A549 (cell line): ENCODE measurements around the gene POLDIP2. TPM values are rescaled to one million over a fixed set of nuclear protein-coding genes. Genes with fewer than 3 reads are reported as not detected.

Source experiments
- ATAC-seq, 2 experiments: fragments of 200-7000 bp in 1 of 2; fragments of >200 bp in 1 of 2; cut with Nextera tagmentation in 1 of 2; cut with Tn5 transposase in 1 of 2; 3 replicates each; pipeline versions ENCODE4 v1.8.0 to v1.9.1; 2018 to 2020; ENCODE audit warnings: mild to moderate bottlenecking in 1 of 2, moderate library complexity in 1 of 2
- CTCF ChIA-PET: fragments of 300-600 bp; sonication (Branson Sonifier 250); formaldehyde crosslinking; extraction: SDS; loops from one replicate; lab custom pipeline; 2021; ENCODE audit warnings: antibody characterized with exemption, inconsistent platforms; lab: Yijun Ruan, JAX
- POLR2A ChIA-PET: fragments of 350-600 bp; formaldehyde crosslinking; extraction: SDS; loops from one replicate; lab custom pipeline; 2021; ENCODE audit warnings: antibody characterized with exemption, inconsistent platforms; lab: Yijun Ruan, JAX
- DNase-seq, 2 experiments: peaks; one replicate each; pipeline versions ENCODE4 v3.0.0 to v3.0.0-alpha.2; 2011 to 2016; ENCODE audit warnings: low read depth in 1 of 2, low spot score in 1 of 2
- FAIRE-seq: peaks from 2 replicates; lab custom pipeline; 2011; peaks lifted over from hg19 to GRCh38; lab: Jason Lieb, UNC
- H3K27ac ChIP-seq, 2 experiments: fragments of >200 bp; sonication (Bioruptor Twin); formaldehyde crosslinking; 3 replicates each; pipeline ENCODE4 v1.5.1; 2016 to 2017
- H3K4me1 ChIP-seq: fragments of >200 bp; sonication (Bioruptor Twin); formaldehyde crosslinking; 3 replicates; pipeline ENCODE4 v1.6.1; 2016
- H3K4me2 ChIP-seq: fragments of >200 bp; sonication (Bioruptor Twin); formaldehyde crosslinking; 3 replicates; pipeline ENCODE4 v1.6.1; 2016
- H3K4me3 ChIP-seq: fragments of >200 bp; sonication (Bioruptor Twin); formaldehyde crosslinking; 3 replicates; pipeline ENCODE4 v1.5.1; 2016
- H3K9me3 ChIP-seq: fragments of >200 bp; sonication (Bioruptor Twin); formaldehyde crosslinking; 3 replicates; pipeline ENCODE4 v1.6.1; 2016
- BHLHE40 ChIP-seq: IDR thresholded peaks from 2 replicates; pipeline ENCODE4 v1.6.1; 2012; ENCODE audit warnings: low read depth, low read length, inconsistent platforms
- CBX2 ChIP-seq: fragments of 200-600 bp; sonication (generic); IDR thresholded peaks from 2 replicates; pipeline ENCODE4 v1.6.1; 2016; ENCODE audit warnings: low read depth, mild to moderate bottlenecking, borderline replicate concordance
- CBX8 ChIP-seq: fragments of 200-600 bp; sonication (generic); IDR thresholded peaks from 2 replicates; pipeline ENCODE4 v1.6.1; 2016
- CEBPB ChIP-seq, 2 experiments: fragments of >200 bp in 1 of 2; sonication (Bioruptor Twin) in 1 of 2; formaldehyde crosslinking in 1 of 2; IDR thresholded peaks; 2 replicates each; pipeline ENCODE4 v1.6.1; 2012 to 2016
- CHD4 ChIP-seq: fragments of 200-600 bp; sonication (generic); IDR thresholded peaks from 2 replicates; pipeline ENCODE4 v1.6.1; 2016; ENCODE audit warnings: antibody characterized with exemption, mild to moderate bottlenecking, borderline replicate concordance
- EHF ChIP-seq: fragments of 250-450 bp; sonication (Bioruptor Pico); IDR thresholded peaks from 2 replicates; pipeline ENCODE4 v1.5.0; 2020; ENCODE audit warnings: mild to moderate bottlenecking
- FOSL2 ChIP-seq, 2 experiments: fragments of 450-650 bp in 1 of 2; fragments of >200 bp in 1 of 2; sonication (Bioruptor Twin) in 1 of 2; formaldehyde crosslinking; IDR thresholded peaks; 2 replicates each; pipeline versions ENCODE4 v1.5.0 to v1.6.1; 2016 to 2020; ENCODE audit warnings: mild to moderate bottlenecking in 1 of 2, moderate library complexity in 1 of 2
- FOXS1 ChIP-seq: fragments of 250-450 bp; sonication (Bioruptor Pico); IDR thresholded peaks from 2 replicates; pipeline ENCODE4 v1.5.0; 2020; ENCODE audit warnings: mild to moderate bottlenecking, moderate library complexity
- GATA3 ChIP-seq: IDR thresholded peaks from 2 replicates; pipeline ENCODE4 v1.6.1; 2012; ENCODE audit warnings: borderline replicate concordance
- HOXA7 ChIP-seq: fragments of 250-450 bp; sonication (Bioruptor Pico); IDR thresholded peaks from 2 replicates; pipeline ENCODE4 v1.5.0; 2020; ENCODE audit warnings: mild to moderate bottlenecking, moderate library complexity
- HOXB5 ChIP-seq: fragments of 250-450 bp; sonication (Bioruptor Pico); IDR thresholded peaks from 2 replicates; pipeline ENCODE4 v1.5.0; 2020; ENCODE audit warnings: mild to moderate bottlenecking, moderate library complexity
- JUNB ChIP-seq: fragments of >200 bp; sonication (Bioruptor Twin); formaldehyde crosslinking; IDR thresholded peaks from 2 replicates; pipeline ENCODE4 v1.6.1; 2016
- KDM1A ChIP-seq: fragments of 200-600 bp; sonication (generic); IDR thresholded peaks from 2 replicates; pipeline ENCODE4 v1.6.1; 2016; ENCODE audit warnings: low read depth, mild to moderate bottlenecking
- MAFK ChIP-seq: fragments of 450-650 bp; IDR thresholded peaks from 2 replicates; pipeline ENCODE4 v1.6.1; 2014; ENCODE audit not compliant: partially characterized antibody
- MAZ ChIP-seq: fragments of 150-350 bp; IDR thresholded peaks from 2 replicates; pipeline ENCODE4 v1.6.1; 2014; ENCODE audit warnings: antibody characterized with exemption, low read depth, low read length, borderline replicate concordance
- MYC ChIP-seq: IDR thresholded peaks from 2 replicates; pipeline ENCODE4 v1.6.1; 2012; ENCODE audit warnings: mild to moderate bottlenecking, inconsistent platforms, low read length, improper control_type of control experiment, borderline replicate concordance
- NPAS2 ChIP-seq: fragments of 250-450 bp; sonication (Bioruptor Pico); IDR thresholded peaks from 2 replicates; pipeline ENCODE4 v1.8.0; 2022; ENCODE audit warnings: mild to moderate bottlenecking, moderate library complexity, borderline replicate concordance
- NR3C1 ChIP-seq: fragments of >200 bp; sonication (Bioruptor Twin); formaldehyde crosslinking; IDR thresholded peaks from 3 replicates; pipeline ENCODE4 v1.6.1; 2017
- PHF8 ChIP-seq: fragments of 200-600 bp; sonication (generic); IDR thresholded peaks from 2 replicates; pipeline ENCODE4 v1.6.1; 2016; ENCODE audit warnings: low read depth, mild to moderate bottlenecking, antibody characterized with exemption, moderate library complexity, borderline replicate concordance
- RAD21 ChIP-seq, 2 experiments: fragments of >200 bp in 1 of 2; sonication (Bioruptor Twin) in 1 of 2; formaldehyde crosslinking in 1 of 2; IDR thresholded peaks in 1 of 2; conservative IDR thresholded peaks in 1 of 2; 2 replicates in 1 of 2; 3 replicates in 1 of 2; pipeline ENCODE4 v1.6.1; 2012 to 2018; ENCODE audit warnings: inconsistent platforms in 1 of 2
- RCOR1 ChIP-seq: fragments of 150-350 bp; IDR thresholded peaks from 2 replicates; pipeline ENCODE4 v1.6.1; 2014; ENCODE audit warnings: antibody characterized with exemption, low read length, low read depth
- RNF2 ChIP-seq: fragments of 200-600 bp; sonication (generic); IDR thresholded peaks from 2 replicates; pipeline ENCODE4 v1.6.1; 2016; ENCODE audit warnings: low read depth, mild to moderate bottlenecking, antibody characterized with exemption, moderate library complexity, borderline replicate concordance
- SMC3 ChIP-seq: fragments of >200 bp; sonication (Bioruptor Twin); formaldehyde crosslinking; IDR thresholded peaks from 3 replicates; pipeline ENCODE4 v1.6.1; 2018; ENCODE audit warnings: inconsistent platforms
- TP53 ChIP-seq: fragments of 250-450 bp; sonication (Bioruptor Pico); IDR thresholded peaks from 2 replicates; pipeline ENCODE4 v1.5.0; 2021; ENCODE audit warnings: mild to moderate bottlenecking, moderate library complexity
- WGBS: methylation state at CpG from one replicate; pipeline ENCODE4 v1.1.6; 2017; ENCODE audit errors: missing lambda C conversion rate; 5-methylcytosine and 5-hydroxymethylcytosine counted together
- polyA plus RNA-seq, 4 experiments: library from polyadenylated mRNA; depleted of rRNA in 3 of 4; stranded (reverse); fragments of >200 nt; fragmentation: RNase III in 1 of 4; extraction: RNeasy Plus Mini Kit Qiagen cat#74134 plus additional on column Dnase treatment in 1 of 4; gene quantifications; 2 replicates in 3 of 4; 3 replicates in 1 of 4; pipeline ENCODE4 v1.2.3, GENCODE V29; 2011 to 2017
- TF ChIP-seq, protein P1 (sequence below): fragments of 450-650 bp; IDR thresholded peaks from 2 replicates; pipeline ENCODE4 v1.6.1; 2014; ENCODE audit warnings: antibody characterized with exemption
- TF ChIP-seq, protein P2 (sequence below): fragments of 250-450 bp; sonication (Bioruptor Pico); IDR thresholded peaks from 2 replicates; pipeline ENCODE4 v1.5.0; 2021; ENCODE audit warnings: mild to moderate bottlenecking, moderate library complexity, borderline replicate concordance
- TF ChIP-seq, protein P3 (sequence below): fragments of 250-450 bp; sonication (Bioruptor Pico); IDR thresholded peaks from 2 replicates; pipeline ENCODE4 v1.5.0; 2020; ENCODE audit warnings: low read depth, mild to moderate bottlenecking, moderate library complexity
- TF ChIP-seq, protein P4 (sequence below): IDR thresholded peaks from 2 replicates; pipeline ENCODE4 v1.6.1; 2012

Gene POLDIP2
- polyA plus RNA-seq, 2 of the 4 experiments (the other 2 are of a cell fraction) = 127 to 132 TPM

DNA sequence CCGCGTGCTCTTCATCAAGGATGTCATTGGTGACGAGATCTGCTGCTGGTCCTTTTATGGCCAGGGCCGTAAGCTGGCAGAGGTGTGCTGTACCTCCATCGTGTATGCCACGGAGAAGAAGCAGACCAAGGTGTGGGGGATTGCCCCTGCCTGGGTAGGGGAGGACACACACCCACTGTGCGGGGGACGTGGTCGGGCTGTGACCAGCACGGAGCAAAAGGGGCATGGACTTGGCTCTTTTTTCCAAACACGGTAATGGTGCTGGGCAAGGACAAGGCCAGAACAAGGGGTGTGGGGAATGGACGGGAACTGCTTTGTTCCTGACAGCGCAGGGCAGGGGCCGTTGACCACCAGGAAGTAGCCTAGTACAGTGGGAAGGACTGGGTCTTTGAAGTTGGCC lies 15.0 kb downstream of the POLDIP2 start (continued):
- TF ChIP-seq MAFK (no peak), BHLHE40 (no peak)

DNA sequence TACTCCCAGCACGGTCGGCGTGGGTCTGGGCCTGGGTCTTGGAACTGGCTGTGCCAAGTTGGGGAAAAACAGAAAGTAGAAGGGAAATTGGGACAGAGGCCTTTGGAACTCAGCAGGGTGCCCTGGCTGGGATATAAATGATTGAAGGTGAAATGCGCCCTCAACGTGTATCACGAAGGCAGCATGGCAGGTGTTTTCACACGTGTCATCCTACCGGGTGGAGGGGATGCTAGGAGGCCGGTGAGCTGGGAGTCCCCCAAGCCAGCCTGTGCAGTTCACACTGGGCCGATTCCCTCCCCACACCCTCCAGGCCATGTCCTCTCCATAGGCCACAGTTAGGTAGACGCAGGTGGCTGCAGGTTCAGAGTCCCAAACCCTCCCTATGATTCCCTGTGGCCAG lies 15.8 kb downstream of the POLDIP2 start:
- no peak overlapping the region for H3K4me2 ChIP-seq
- H3K4me3 ChIP-seq = no peak overlapping the region
- WGBS = 93% methylated on average over 11 of the region's 11 CpGs
- no peak for TF ChIP-seq JUNB
- TF ChIP-seq FOSL2 (IDR thresholded peaks at IDR 0.05) = no peak
- TF ChIP-seq FOSL2 (CRISPR knock-in tag; IDR thresholded peaks at IDR 0.05) = no peak
- no peak for TF ChIP-seq EHF (CRISPR knock-in tag)
- no peak for TF ChIP-seq NPAS2
- TF ChIP-seq, protein P1, sequence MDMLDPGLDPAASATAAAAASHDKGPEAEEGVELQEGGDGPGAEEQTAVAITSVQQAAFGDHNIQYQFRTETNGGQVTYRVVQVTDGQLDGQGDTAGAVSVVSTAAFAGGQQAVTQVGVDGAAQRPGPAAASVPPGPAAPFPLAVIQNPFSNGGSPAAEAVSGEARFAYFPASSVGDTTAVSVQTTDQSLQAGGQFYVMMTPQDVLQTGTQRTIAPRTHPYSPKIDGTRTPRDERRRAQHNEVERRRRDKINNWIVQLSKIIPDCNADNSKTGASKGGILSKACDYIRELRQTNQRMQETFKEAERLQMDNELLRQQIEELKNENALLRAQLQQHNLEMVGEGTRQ = no peak
- no peak for TF ChIP-seq CBX8
- TF ChIP-seq CEBPB (IDR thresholded peaks at IDR 0.05) = no peak
- no peak for TF ChIP-seq RCOR1
- TF ChIP-seq RNF2 = no peak
- TF ChIP-seq CHD4 = no peak
- TF ChIP-seq, protein P2, sequence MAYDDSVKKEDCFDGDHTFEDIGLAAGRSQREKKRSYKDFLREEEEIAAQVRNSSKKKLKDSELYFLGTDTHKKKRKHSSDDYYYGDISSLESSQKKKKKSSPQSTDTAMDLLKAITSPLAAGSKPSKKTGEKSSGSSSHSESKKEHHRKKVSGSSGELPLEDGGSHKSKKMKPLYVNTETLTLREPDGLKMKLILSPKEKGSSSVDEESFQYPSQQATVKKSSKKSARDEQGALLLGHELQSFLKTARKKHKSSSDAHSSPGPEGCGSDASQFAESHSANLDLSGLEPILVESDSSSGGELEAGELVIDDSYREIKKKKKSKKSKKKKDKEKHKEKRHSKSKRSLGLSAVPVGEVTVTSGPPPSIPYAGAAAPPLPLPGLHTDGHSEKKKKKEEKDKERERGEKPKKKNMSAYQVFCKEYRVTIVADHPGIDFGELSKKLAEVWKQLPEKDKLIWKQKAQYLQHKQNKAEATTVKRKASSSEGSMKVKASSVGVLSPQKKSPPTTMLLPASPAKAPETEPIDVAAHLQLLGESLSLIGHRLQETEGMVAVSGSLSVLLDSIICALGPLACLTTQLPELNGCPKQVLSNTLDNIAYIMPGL = no peak
- TF ChIP-seq, protein P3, sequence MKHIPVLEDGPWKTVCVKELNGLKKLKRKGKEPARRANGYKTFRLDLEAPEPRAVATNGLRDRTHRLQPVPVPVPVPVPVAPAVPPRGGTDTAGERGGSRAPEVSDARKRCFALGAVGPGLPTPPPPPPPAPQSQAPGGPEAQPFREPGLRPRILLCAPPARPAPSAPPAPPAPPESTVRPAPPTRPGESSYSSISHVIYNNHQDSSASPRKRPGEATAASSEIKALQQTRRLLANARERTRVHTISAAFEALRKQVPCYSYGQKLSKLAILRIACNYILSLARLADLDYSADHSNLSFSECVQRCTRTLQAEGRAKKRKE = no peak
- no peak for TF ChIP-seq MYC
- no peak for TF ChIP-seq FOXS1 (CRISPR knock-in tag)
- no peak for TF ChIP-seq MAZ
- no peaks in the 10 kb centered on the region for H3K9me3 ChIP-seq
- peaks cover 19% of the 10 kb centered on the region for H3K4me1 ChIP-seq
- DNase-seq = no peak
- ChIA-PET POLR2A (no interaction called here), CTCF (interaction anchor here (2.1 kb wide), 1 partner anchor 109 kb away, joined by 6 read pairs; no protein-coding TSS in a partner anchor)
- no peak overlapping the region for H3K27ac ChIP-seq
- no peak for FAIRE-seq
- ATAC-seq = no peak

DNA sequence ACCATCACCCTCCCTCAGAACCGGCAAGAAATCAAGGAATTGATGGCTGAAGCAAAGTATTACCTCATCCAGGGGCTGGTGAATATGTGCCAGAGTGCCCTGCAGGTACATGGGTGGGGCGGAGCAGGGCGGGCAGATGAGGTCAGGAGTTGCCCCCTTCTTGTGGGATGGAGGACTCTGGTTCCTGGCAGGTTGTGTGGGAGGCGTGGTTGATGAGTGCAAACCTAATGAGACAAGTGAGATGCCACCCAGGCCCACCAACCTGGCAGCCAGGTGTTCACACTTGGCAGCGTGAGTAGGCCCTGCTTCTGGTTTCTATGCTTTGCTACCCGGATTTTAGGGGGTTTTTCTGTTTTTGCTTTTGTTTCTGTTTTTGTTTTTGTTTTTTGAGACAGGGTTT lies 17.0 kb downstream of the POLDIP2 start:
- Histone ChIP-seq H3K4me2 (no peak overlapping the region), H3K4me1 (peaks cover 21% of the 10 kb centered on the region), H3K9me3 (no peaks in the 10 kb centered on the region), H3K4me3 (no peak overlapping the region), H3K27ac (no peak overlapping the region)
- ATAC-seq (no peak), FAIRE-seq (no peak), DNase-seq (no peak)
- TF ChIP-seq RAD21 (conservative IDR thresholded peaks at IDR 0.05 in 1 of 2, IDR thresholded peaks at IDR 0.05 in 1 of 2) (no peak), BHLHE40 (no peak), MAFK (no peak), TP53 (CRISPR knock-in tag) (no peak), NR3C1 (no peak), RNF2 (no peak), HOXA7 (CRISPR knock-in tag) (no peak), MYC (no peak), GATA3 (no peak), CBX2 (no peak), SMC3 (no peak), HOXB5 (CRISPR knock-in tag) (no peak), PHF8 (no peak), KDM1A (no peak)
- TF ChIP-seq, protein P4, sequence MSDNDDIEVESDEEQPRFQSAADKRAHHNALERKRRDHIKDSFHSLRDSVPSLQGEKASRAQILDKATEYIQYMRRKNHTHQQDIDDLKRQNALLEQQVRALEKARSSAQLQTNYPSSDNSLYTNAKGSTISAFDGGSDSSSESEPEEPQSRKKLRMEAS = no peak
- TF ChIP-seq, protein P1 = no peak
- POLR2A ChIA-PET = no interaction called here
- CTCF ChIA-PET = interaction anchor here (2.1 kb wide), 1 partner anchor 108 kb away, joined by 6 read pairs; no protein-coding TSS in a partner anchor
- 81% methylated on average over 5 of the region's 6 CpGs for WGBS
